A172 (cell line): ENCODE measurements around the gene HLA-DOB. TPM values are rescaled to one million over a fixed set of nuclear protein-coding genes. Genes with fewer than 3 reads are reported as not detected.
A peak's percentile ranks its signal among the peaks of the same experiment; 100 is the strongest.

Experiments
- DNase-seq: peaks from one replicate; pipeline ENCODE4 v3.0.0-alpha.2; 2015; ENCODE audit warnings: low spot score
- total RNA-seq: library from RNA; depleted of rRNA; stranded (reverse); fragments of >200 nt; shearing (Covaris generic); gene quantifications from 2 replicates; pipeline ENCODE4 v1.2.3, GENCODE V29; 2014

HLA-DOB gene
- total RNA-seq, 1 experiment from 2014 or later = not detected

DNA sequence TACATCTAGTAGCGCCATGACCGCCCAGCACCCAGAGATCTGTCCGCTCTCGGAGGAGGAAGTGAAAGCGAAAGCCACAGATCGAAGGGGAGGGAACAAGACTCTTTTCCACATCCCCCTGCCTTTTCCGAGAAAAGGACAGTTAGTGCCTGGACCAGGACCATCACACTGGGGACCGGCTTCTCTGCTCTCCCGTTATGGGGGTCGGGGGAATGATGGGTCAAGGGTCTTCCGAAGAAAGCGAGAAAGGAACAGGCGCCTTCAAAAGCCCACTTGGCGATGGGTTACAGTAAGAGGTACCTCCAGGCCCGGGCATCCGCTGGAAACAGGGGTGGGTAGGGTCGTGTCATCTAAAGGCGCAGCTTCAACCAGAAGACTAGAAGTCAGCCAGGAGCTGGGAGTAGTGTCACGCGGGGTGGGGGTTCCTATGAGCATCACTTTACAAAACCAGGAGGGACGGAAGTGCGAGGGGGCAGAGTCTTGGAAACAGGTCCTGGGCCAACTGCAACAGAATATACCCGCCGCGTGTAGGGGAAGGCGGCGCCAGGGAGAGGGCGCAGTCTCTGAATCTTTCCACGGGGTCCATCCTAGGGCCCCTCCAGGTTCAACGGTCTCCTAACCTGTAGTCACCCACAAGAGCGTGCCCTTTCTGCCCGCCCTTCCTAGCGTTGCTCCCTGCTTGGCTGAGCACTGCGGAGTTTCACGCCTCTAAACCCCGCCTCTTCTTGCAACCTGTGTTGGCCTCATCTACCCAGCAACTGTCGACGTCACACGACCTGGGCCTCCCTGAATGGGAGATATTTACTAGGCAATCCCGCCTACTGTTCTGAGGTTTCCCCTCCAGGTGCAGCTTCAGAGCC lies 27.4 kb upstream of the HLA-DOB start, which contains the start of gene PSMB8:
Gene PSMB8 (minus strand): TSS at position 69 of the 860 bp plus-strand sequence. CDS start 51 bp downstream, at position 18.
- peak; percentile 95 for DNase-seq

DNA sequence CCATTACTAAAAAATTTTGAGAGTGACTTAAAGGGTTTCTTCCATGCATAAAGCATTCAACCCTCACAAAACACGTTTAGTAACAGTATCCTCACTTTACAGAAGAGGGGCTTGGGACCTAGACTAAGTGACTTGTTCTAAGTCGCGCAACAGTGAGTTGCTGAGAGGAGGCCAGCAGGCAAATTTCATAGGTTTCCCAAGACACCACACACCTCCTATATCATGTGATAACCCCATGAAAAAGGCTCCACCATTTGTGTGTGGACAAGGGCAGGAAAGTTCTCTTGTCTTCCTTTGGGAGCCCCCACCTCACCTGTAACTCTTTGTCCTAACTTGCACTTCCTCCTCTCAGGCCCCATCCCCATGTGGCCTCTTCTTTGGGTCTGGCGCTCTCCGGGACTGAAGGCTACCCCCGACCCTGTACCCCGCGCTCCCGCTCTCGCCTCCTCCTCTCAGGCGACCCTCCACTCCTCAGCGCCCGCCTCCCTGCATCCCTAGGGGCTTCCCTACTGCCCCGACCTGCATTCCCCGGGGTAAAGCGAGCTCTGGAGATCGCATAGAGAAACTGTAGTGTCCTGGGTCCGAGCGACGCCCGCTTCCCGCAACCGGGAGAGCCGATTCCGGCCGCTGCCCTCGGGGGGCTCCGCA lies 26.7 kb upstream of the HLA-DOB start:
- peak; percentile 13 for DNase-seq

DNA sequence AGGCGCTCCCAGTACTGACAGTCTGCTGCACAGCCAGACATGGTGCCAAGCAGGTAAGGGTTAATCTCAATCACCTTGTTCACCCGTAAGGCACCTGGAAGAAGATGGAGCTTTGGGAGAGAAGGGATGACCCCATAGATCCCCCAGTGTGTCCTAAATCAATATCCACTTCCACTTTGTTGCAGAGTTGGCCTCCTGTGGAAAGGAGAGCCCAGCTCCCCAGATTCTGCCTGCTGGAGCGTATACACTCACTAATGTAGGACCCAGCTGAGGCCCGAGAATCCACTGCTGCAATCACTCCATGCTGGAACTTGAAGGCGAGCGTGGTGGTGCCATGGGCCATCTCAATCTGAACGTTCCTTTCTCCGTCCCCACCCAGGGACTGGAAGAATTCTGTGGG lies 25.9 kb upstream of the HLA-DOB start:
- no peak for DNase-seq

DNA sequence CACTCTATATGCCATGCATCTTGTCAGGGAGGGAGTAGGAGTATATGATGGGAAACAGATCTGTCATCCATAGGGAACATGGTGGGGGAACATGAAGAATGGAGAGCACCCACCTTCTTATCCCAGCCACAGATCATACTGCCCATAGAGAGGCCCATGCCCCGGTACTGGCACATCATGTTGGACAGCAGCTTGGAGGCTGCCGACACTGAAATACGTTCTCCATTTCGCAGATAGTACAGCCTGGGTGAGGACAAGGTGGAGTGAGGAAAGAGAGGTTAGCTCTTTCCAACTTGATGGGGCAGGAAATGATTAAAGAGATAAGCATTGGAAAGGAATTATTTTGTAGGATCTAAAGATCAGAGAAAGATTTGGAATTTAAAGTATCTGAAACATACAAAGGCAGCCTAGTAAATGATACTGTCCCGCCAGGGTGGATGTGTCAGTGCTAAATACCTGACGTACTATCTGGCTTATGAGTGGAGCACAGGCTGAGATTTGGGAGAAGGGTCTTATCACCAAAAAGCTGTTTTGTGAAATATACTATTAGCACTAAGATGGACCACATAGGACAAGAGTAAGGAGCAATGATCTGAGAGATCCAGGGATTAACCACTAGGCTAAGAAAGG lies 25.3 kb upstream of the HLA-DOB start:
- no peak for DNase-seq

DNA sequence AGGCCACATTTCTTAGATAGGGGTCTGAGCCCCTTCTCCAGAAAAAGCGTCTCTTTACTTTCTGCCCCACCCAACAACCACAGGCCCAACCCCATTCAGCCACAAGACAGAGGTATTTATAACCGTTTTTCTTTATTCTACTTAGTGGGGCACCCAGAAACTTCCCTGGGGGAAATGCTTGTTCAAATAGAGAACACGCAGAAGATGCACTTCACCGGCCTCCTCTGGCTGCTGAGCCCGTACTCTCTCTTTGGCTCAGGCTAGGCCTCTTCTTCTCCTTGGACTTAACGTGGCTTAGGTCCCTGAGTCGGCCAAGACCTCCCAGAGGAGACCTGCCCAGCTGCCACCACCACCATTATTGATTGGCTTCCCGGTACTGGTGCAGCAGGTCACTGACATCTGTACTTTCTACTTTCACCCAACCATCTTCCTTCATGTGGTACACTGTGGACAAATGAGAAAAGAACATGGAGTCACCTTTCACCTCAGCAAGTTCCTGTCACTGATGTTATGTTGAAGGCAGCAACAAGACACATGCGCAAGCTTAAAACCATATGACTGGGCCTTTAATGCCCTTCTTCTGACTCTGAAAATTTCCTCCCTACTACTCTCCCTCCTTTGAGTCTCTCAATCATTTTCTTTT lies 23.9 kb upstream of the HLA-DOB start:
- no peak for DNase-seq

DNA sequence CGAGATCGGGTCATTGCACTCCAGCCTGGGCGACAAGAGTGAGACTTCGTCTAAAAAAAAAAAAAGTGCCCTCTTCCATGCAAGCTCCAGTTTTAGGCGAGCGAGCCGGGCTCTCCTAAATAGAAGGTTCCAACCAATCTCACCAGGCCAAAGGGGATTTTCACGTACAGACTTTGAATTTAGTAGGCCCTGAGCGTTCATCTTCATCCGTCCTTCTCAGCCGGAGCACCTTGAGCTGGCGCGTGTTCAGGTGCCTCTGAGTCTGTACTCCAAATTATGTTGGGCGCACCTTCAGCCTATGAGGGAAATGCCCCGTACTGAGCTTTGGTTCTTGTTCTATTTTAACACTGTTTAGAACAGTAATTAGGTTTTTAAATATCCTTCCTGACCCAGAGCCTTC lies 22.6 kb upstream of the HLA-DOB start:
- no peak for DNase-seq

DNA sequence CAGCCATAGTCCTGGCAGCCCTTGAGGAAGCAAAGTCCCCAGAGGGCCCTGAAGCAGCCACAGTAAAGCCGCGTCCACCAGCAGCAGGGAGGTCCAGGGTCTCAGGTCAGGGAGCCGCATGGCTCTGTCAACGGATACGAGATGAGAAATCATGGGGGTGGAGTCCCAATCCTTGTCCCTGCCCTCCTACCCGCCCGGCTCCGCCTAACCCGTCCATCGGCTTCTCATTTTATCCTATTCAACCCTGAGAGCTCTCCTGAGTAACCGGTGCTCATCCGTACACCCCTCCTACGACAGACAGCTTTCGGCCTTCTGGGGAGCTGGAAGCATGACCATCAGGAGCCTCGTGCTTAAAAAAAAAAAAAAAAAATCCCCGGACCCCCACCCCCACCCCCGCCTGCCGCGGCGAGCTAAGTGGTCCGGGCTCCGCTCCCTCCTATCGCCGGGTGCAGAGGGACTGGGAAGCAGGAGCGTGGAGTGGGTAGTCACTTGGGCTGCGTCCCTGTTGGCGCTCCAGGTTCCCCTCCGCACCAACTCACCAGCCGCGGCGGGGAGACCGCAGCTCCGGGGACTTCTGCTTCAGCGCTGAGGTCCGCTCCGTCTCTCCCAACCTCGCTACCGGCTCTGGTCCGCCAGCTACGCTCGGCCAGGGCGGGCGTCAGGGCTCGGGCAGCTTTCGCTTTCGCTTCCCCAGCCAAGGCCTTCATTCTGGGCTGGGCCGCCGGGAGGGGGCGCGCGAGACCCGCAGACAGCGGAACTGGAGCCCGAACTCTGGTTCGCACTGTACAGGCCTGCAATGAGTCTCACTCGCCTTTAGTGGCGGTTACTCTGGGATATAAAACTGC lies 21.5 kb upstream of the HLA-DOB start, which contains the start of gene TAP2:
Gene TAP2 (minus strand): TSS at position 626 of the 845 bp plus-strand sequence. CDS start 506 bp downstream, at position 120.
- peak; percentile 86 for DNase-seq

DNA sequence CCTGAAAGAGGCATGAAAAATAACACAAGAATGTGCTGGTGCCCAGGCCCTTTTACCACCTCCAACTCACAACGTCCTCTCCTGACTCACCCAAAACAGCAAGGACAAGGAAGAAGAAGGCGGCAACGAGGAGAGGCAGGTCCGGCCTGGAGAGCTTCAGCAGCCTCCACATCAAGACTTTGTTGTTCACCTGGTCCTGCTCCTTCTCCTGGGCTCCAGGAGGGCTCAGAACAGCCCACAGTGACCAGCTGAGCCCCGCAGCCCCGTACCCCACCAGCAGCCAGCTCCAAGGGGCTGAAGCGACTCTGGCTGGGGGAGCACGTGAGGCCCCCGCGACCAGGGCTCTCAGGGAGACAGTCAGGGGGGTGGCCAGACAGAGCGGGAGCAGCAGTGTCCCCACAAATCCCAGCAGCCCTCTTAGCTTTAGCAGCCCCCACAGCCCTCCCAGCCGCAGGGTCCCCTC lies 20.9 kb upstream of the HLA-DOB start:
- DNase-seq = peak; percentile 18

DNA sequence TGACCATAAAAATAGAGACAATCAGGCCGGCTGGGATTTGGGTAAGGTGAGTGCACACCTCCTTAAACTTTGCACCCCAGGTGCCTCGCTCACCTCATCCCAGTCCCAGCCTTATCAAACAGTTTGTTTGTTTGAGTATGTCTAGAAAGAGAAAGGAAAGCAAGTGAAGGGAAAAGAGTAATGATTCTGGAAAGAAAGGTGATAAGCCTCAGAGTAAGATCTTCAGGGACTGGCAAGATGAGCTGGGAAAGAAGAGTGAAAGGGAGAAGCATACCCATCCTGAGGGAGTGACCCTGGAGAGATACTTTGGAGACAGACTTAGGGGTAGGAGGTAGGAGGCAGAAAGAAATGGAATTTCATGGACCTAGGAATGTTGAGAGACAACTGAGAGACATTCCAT lies 20.1 kb upstream of the HLA-DOB start:
- DNase-seq = no peak

DNA sequence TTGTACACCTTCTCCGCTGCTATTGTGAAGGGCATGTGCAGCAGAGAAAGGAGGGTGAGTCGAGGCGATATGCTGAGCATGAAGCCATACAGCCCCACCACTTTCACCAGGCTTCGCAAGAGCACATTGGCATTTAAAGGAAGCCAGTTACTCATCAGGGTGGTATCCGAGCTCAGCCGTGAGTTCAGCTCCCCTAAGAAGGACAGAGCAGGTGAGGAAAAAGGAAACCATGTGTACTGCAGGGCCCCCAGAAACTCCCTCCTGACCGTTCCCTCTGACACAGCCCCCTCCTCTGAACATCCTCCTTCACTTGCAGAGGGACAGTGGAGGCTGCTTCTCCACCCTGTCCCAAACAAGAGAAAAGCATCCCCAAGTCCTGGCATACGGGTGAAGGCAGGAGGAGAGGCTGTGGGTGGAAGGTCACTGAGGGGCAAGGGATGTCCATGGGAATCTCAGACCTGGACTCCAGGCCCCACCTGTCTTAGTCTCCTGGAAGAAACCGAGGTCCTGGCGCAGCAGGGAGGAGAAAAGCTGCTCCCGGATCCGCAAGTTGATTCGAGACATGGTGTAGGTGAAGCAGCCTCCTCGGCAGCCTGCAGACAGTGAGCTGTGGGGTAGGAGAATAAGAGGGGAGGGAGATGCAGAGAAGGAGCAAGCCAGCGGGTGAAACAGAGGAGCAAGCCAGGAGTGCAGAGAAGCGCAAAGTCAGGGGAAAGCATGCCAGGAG lies 18.5 kb upstream of the HLA-DOB start:
- DNase-seq = no peak

DNA sequence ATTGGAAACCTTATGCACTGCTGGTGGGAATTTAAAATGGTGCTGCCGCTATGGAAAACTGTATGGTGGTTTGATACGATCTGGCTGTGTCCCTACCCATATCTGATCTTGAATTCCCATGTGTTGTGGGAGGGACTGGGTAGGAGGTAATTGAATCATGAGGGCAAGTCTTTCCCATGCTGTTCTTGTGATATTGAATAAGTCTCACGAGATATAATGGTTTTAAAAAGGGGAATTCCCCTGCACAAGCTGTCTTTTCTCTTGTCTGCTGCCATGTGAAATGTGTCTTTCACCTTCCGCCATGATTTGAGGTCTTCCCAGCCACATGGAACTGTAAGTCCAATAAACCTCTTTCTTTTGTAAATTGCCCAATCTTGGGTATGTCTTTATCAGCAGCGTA lies 16.9 kb upstream of the HLA-DOB start:
- DNase-seq = no peak

DNA sequence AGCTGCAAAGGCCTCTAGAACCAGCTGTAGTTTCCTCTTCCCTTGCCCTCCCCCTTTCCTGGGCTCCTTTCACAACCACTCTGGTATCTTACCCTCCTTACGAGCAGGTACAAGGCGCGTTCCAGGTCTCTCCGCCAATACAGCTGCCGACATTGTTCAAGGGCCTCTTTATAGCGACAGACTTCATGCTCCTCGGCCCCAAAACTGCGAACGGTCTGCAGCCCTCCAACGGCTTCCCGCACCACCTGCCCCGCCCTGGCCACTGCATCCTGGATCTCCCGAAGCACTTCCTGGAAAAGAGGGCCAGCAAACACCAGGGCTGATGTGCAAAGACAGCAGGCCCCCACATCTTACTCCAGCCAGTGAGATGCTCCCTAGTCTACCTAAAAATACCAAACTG lies 15.7 kb upstream of the HLA-DOB start:
- no peak for DNase-seq

DNA sequence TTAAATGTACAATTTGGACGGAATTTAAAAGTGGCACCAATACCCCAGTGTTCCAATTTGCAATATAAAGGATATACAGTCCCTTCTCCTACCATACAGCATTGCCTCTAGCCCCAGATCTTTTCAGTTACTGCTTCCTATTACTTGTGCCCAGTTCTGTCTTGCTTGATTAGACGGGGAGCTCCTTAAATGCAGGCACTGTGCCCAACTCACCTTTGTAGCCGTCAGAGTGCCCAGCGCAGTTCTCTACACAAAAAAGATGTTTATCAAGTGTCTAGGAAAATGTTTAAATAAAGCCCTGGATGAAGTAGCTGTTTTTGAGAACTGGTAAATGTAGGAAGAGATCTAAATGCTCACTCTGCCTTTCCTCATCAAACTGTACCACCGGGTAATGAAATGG lies 14.1 kb upstream of the HLA-DOB start:
- no peak for DNase-seq

DNA sequence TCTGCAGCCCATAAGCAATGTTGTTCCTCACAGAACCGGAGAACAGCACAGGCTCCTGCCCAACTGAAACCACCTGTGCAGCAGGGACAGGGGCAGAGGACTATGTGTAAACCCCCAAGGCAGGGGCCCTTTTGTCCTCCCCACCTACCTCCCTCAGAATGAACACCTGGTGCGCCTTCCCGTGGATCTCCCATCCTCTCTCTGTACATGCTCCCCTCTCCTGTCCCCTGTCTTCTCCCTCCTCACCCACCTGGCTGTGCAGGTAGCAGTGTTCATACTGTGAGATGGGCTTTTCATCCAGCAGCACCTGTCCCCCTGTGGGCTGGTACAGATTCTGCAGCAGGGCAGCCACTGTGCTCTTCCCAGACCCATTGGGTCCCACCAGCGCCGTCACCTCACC lies 13.2 kb upstream of the HLA-DOB start:
- DNase-seq = no peak

DNA sequence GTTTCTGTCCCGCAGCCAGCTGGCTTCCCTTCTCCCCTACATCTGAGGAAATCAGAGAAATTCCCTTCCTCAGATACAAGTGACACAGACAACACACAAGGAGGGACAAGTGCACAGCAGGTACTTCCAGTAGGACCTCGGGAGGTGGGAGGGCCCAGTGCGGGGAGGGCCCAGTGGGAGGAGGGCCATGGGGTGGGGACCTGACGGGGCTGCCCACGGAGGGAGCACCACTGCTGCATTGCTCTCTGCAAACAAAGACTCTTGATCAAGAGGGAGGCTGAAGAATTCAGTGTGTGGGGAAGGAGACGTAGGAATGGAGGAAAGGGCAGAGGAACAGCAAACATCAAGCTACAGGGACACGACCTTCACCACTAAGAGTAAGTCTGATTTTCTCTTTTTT lies 12.7 kb upstream of the HLA-DOB start:
- DNase-seq = no peak

DNA sequence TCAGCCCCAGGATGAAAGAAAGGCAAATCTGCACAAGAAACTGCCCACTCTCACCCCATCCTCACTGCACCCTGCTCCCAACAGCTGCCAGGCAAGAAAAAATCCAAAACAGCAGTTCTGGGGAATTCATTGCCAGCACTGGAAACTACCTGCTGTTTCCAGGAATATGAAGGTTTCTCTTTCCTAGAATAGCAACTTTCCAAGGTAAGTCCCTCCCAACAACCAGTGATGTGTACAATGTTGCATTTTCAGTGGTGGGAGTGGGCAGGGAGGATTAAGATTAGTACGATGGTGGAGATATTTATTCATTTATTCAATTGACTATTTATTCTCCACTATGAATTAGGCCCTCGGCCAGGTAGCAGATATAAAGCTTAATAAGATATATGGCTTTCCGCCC lies 10.2 kb upstream of the HLA-DOB start:
- DNase-seq = no peak

DNA sequence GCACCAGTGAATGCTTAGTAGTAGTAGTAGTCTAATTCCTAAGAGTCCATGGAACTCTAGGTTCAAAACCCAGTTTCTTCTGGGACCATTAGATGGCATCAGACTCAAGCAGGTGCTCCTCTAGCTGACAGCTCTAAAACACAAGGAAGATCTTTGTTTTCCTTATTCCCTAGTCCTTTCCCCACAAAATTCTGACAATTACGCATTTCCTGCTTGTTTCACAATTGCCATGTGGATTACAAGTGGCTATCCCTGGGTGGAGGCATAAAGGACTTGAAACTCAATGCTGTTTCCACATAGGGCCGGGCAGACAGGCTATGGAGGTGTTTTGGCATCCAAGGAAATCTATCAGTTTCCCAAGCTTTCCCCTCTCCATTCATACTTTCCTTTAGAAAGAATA lies 9.2 kb upstream of the HLA-DOB start:
- peak; percentile 32 for DNase-seq

DNA sequence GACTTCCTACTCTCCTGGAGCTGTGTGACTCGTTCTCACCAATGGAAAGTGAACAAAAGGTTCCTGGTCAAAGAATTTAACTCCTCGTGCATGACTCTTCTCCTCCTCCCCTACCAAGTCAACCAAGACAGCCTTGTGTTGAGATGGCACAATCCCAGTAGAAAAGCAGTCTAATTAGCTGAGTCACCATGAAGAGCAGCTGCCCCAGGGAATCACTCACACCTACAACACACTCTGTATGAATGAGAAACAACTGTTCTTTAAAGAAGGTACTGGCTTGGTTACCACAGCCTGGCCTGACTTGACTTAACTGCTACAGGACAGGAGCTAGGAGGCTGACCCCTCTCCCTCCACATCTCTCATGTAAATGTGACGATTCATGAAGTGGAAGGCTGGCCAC lies 2.9 kb upstream of the HLA-DOB start:
- DNase-seq = peak; percentile 70

DNA sequence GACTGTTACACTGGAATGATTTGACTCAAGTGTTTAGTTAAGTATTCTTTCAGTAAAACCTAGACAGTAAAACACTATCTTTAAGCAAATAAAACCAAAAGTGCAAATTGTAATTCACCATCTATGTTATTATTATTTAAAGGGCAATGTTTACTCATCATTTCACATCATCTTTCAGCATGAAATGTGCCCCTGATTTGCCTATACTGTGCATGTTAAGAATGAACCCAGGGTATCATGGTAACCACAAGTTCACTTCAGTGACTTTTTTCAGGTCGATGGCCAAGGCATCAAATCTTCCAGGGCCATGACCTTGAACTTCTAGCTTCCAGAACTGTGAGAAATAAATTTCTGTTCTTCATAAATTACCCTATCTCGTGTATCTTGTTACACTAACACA lies 2.1 kb upstream of the HLA-DOB start:
- DNase-seq = no peak

DNA sequence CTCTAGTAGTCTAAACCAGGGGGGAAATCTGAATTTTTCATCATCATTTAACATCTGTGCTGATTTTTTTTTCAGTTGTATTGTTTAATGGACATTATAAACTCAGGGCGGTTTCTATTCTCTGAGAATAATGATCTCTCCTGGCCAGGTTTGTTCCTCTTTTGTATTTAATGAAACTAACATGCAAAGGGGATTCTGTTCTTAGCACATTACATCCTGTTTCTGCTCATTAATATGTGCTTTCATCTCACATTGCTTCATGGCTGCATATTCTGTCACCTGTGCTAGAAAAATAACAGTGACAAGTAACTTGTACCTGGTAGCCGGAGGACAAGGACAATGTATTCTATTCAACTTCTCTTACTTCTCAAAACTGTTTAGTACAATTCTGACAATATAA lies 806 bp downstream of the HLA-DOB start:
- DNase-seq = no peak
